GF-D8 (cell line): ENCODE data around the gene ADAM12.

Source experiments
- DNase-seq: peaks from one replicate; lab custom pipeline; 2025; lab: John Stamatoyannopoulos, UW

Gene ADAM12

GRCh38 chr10:126235091-126235978 lies 152.9 kb downstream of the ADAM12 start:
- DNase-seq: no peak

- no peak for DNase-seq
Measured at GRCh38 chr10:126234630-126235029, 153.6 kb downstream of the ADAM12 start.

GRCh38 chr10:126233182-126234148 lies 154.8 kb downstream of the ADAM12 start:
- no peak for DNase-seq

DNA sequence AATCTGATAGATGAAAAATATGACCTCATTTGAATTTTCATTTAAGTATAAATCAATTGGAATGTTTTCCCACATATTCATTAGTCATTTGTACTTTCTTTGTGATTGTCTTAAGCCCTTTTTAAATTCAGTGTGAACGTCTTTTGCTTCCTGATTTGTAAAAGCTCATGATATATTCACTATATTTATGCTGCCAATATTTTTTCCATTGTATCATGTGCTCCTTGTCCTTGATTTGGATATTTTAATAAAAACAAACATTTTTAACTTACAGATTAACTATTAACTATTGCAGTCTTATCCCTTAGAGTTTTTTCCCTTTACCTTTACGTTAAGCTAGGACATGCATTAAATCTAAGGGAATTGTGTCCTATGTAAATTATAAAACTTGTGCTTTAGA lies 157.7 kb downstream of the ADAM12 start:
- DNase-seq: no peak

DNA sequence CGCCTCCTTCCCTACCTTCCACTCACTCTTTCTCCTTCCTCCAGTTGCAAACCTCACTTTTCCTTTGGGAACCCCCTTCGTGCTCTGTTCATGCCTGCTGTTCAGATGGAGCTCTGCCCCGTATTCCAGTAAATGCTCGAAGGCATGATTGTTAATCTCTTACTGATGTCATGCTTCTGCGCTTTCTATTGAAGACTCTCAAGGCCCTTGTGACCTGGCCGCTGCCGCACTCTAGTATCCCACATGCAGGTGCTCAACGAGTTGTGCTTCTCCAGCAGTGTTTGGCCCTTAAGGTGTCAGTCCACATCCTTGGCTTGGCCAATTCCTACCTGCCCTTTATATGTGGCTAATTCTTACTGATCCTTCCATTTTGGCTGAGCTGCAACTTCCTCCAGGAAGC lies 158.6 kb downstream of the ADAM12 start:
- DNase-seq: no peak

GRCh38 chr10:126227762-126228134 lies 160.5 kb downstream of the ADAM12 start:
- no peak for DNase-seq

GRCh38 chr10:126226988-126227761 lies 161.1 kb downstream of the ADAM12 start:
- no peak for DNase-seq

DNA sequence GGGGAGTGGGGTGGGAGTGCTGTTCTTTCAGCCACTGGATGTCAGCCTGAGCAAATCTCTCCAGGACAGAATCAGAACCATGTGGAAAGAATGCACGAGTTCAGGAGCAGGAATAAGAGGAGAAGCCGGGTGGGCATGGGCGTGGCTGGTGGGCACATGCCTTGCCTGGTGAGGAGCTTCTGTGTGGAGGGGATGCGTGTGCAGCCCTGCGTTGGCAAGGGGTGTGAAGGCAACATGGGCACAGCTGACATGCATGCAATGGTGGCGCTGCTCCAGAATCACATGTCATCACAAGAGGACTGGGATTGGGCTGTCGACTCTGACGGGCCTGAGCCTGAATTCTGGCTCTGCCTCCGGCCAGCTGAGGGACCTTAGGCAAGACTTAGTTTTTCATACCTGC lies 162.1 kb downstream of the ADAM12 start:
- no peak for DNase-seq

- DNase-seq: no peak
Measured at GRCh38 chr10:126225672-126226008, 162.6 kb downstream of the ADAM12 start.

GRCh38 chr10:126224967-126225671 lies 163.2 kb downstream of the ADAM12 start:
- DNase-seq: no peak

DNA sequence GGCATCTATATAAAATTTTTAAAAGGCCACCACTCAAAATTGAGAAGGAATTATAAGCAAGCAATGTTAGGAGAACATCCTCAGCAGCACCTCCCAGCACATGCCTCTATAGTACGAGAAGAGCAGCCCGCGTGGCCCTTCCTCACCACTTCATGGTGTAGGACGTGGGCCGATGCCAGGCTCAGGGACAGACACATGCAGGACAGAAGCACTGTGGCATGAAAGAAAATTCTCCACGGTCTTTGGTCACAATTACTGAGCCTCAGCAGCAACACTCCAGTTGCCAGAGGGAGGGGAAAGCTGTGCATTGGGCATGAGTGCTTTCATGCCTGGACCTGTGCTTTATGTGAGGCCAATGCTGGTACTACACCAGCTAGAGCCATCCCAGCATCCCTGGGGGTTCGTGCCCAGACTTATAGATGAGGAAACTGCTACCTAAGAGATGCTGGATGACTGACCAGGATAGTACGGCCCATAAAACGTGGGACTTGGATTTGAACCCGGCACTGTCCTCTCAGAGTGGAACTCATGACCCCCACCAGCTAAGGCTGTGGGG lies 164.7 kb downstream of the ADAM12 start:
- DNase-seq: no peak

- DNase-seq: no peak
Measured at GRCh38 chr10:126222736-126223511, 165.4 kb downstream of the ADAM12 start.

- DNase-seq: no peak
Measured at GRCh38 chr10:126221874-126222273, 166.4 kb downstream of the ADAM12 start.

DNA sequence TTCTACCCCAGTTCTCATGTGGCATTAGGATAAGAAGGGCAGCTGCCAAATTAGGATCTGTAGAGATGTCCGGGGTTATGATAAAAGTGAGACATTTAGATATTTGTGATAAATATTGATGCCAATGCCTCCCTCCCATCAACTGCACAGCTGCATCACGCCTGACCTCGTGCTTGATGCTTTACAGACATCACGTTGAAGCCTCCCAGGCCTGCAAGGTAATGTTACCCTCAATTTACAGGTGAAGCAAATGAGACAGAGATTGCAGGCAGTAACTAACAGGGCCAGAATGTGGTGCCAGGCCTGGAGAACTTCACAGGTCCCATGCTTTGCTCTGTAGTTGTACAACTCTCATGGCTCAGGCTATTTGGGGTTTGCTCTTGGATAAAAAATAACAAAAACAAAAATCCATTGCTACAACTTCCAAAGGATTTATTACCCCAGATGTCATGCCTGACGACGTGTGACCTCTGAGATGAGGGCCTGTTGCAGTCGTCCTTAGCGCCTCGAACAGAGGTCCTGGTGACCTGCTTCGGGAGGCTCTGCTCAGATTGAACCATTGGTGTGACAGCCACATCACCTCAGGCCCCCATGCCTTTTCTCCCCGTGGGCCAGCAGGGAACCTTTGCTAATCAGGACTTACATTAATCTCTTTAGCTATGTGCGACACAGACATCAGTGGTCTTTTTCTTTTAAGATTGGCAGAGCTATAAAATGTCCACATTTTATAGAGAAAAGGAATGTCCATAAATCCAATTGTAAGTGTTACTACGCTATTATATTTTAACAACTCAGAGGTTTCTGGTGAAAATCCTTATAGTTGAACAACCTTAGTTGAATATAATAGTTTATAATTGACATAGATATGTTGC lies 169.3 kb downstream of the ADAM12 start:
- DNase-seq: no peak

DNA sequence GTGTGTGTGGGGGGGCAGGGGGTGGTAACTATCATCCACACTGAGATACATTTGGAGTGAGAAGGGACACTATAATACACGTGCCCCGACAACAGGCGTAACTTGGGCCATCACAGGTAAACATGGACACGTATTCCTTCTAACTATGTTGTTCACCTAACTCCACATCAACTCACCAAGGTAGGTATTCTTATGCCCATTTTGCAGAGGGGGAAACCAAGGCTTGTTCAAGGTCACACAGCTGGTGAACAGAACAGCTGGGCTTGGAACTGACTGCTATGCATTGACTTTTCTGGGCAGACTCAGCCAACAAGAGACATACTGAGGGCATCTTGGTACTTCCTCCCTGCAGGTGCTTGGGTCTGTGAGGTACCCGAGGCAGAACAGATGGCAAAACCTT lies 170.1 kb downstream of the ADAM12 start:
- no peak for DNase-seq

DNA sequence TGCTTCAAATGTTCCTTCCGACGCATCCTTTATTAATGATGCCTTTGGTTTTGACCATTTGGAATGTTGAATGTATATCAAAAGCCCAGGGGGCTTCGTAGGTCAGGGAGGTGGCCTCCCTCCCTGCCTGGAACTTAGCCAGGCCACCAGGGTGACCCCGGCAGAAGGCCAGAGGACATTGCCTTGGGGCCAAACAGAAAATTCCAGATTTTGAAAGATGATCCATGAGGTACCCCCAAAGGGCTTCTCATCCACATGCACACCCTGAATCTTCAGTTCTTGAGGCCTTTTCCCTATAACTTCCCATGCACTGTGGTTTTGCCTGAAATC lies 171.7 kb downstream of the ADAM12 start:
- DNase-seq: no peak

GRCh38 chr10:126215746-126216631 lies 172.3 kb downstream of the ADAM12 start:
- DNase-seq: no peak

DNA sequence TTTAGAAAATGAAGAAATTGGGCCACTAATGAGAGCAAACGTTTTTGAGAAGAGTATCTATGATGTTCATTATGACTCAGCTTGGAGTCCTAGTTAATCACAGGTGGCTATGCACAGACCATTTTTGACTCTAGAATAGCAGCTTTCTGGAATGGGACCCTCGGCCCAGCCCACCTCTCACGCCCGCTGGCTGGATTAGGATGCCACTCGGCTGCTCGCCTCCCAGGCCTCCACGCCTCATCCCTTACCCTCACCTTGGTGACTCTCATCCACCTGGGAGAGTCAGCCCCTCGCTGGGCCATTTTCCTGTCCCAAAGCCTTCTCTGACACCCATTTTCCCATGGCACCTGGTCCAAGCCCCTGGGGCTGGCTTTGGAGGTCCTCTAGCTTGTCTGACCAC lies 173.6 kb downstream of the ADAM12 start:
- DNase-seq: no peak

DNA sequence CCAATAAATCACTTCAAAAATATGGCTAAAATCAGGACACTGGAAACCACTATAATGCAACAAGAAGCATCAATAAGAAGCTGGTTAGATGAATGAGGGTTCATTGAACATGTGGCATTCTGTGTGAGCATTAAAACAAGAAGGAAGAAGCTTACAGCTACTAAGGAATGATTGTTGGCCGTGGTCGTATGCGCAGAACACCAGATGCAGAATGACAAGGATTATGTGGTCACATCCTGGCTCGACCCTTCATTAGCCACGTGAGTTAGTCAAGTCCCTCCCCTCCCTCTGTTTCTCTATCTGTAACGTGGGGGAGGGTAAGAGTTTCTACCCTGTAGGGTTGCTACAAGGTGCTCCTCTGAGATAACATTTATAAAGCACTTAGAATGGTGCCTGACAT lies 174.3 kb downstream of the ADAM12 start:
- DNase-seq: no peak
